Astrocyte of the spinal cord (primary cell): ENCODE data around the gene FN1.

Experiments
- DNase-seq: peaks from one replicate; pipeline ENCODE4 v3.0.0; 2011; ENCODE audit warnings: low read depth, low spot score
- H3K4me3 ChIP-seq: 2 replicates; pipeline ENCODE4 v1.5.1; 2011; ENCODE audit warnings: low read depth, mild to moderate bottlenecking, low read length, moderate library complexity
- CTCF ChIP-seq: IDR thresholded peaks from 2 replicates; pipeline ENCODE4 v1.5.1; 2012; ENCODE audit warnings: low read depth, mild to moderate bottlenecking, low read length, inconsistent platforms
- in situ Hi-C: cut with HindIII; loops from 2 replicates; pipeline ENCODE4 v1.10.0; 2017; ENCODE audit warnings: low sequenced_read_pairs

Gene FN1

GRCh38 chr2:215423234-215423633 lies 12.6 kb downstream of the FN1 start:
- H3K4me3 ChIP-seq, result peak overlapping the region; percentile 11
- no peak for DNase-seq
- in situ Hi-C loops, result no loop called here
- TF ChIP-seq CTCF, result no peak

- peak; percentile 54 for DNase-seq
- no peak overlapping the region for H3K4me3 ChIP-seq
- no peak for TF ChIP-seq CTCF
- in situ Hi-C loops, result no loop called here
These were observed 13.2 kb downstream of the FN1 start for GRCh38 chr2:215422676-215423075.

GRCh38 chr2:215421859-215422461 lies 13.9 kb downstream of the FN1 start:
- TF ChIP-seq CTCF, result no peak
- peak; percentile 53 for DNase-seq
- peak overlapping the region; percentile 4 for H3K4me3 ChIP-seq
- in situ Hi-C loops, result no loop called here

GRCh38 chr2:215420471-215420935 lies 15.4 kb downstream of the FN1 start:
- in situ Hi-C loops, result no loop called here
- DNase-seq, result peak; percentile 42
- no peak overlapping the region for H3K4me3 ChIP-seq
- no peak for TF ChIP-seq CTCF

- no peak overlapping the region for H3K4me3 ChIP-seq
- peak; percentile 30 for DNase-seq
- in situ Hi-C loops, result no loop called here
- no peak for TF ChIP-seq CTCF
These were observed 15.9 kb downstream of the FN1 start for GRCh38 chr2:215419769-215420470.

- H3K4me3 ChIP-seq, result no peak overlapping the region
- DNase-seq, result no peak
- TF ChIP-seq CTCF, result no peak
- in situ Hi-C loops, result no loop called here
These were observed 16.8 kb downstream of the FN1 start for GRCh38 chr2:215419113-215419512.
